Measurements from ENCODE around the gene EBP. TPM values are rescaled to one million over a fixed set of nuclear protein-coding genes. Genes with fewer than 3 reads are reported as not detected.

The EBP gene
- total RNA-seq, 1 donor from 2014 or later: 66.0 TPM

GRCh38 chrX:48511560-48511959 is 10.0 kb upstream of the EBP start:
- Mint-ChIP-seq H3K9me3 (ENCODE audit: unreplicated experiment) (no peaks in the 10 kb centered on the region), H3K27me3 (ENCODE audit: low read depth, unreplicated experiment) (no peaks in the 10 kb centered on the region), H3K27ac (ENCODE audit: unreplicated experiment) (no peak overlapping the region), H3K4me3 (ENCODE audit: unreplicated experiment) (no peak overlapping the region), H3K36me3 (ENCODE audit: low read depth, unreplicated experiment) (peaks cover 9% of the 10 kb centered on the region), H3K4me1 (ENCODE audit: low read depth, unreplicated experiment) (peaks cover 3% of the 10 kb centered on the region)
- FAIRE-seq (peak; percentile 88), DNase-seq (ENCODE audit: low read depth) (no peak)
- Histone ChIP-seq H3K9me3 (ENCODE audit: insufficient read depth, low read depth, low read length) (no peaks in the 10 kb centered on the region), H3K79me2 (ENCODE audit: insufficient read depth, low read length) (peaks cover 14% of the 10 kb centered on the region), H2AFZ (ENCODE audit: low read depth, low read length) (no peak overlapping the region), H3K4me1 (ENCODE audit: insufficient read depth, low read length) (peaks cover 10% of the 10 kb centered on the region), H3K27ac (ENCODE audit: low read depth, low read length) (no peak overlapping the region), H3K36me3 (ENCODE audit: insufficient read depth, low read length) (peaks cover 5% of the 10 kb centered on the region), H3K4me2 (ENCODE audit: low read length) (no peak overlapping the region), H4K20me1 (ENCODE audit: insufficient read depth, low read length) (no peaks in the 10 kb centered on the region), H3K9ac (ENCODE audit: low read length) (no peak overlapping the region), H3K27me3 (ENCODE audit: insufficient read depth, low read length) (no peaks in the 10 kb centered on the region), H3K4me3 (ENCODE audit: insufficient read depth, low read depth, low read length) (no peak overlapping the region)
- TF ChIP-seq CTCF (IDR thresholded peaks at IDR 0.05; ENCODE audit: insufficient read depth, low read depth, low read length): no peak

GRCh38 chrX:48512371-48512935 is 9.2 kb upstream of the EBP start:
- peaks cover 10% of the 10 kb centered on the region for H3K4me1 ChIP-seq (ENCODE audit: insufficient read depth, low read length)
- Mint-ChIP-seq H3K4me3 (ENCODE audit: unreplicated experiment) (no peak overlapping the region), H3K9me3 (ENCODE audit: unreplicated experiment) (no peaks in the 10 kb centered on the region), H3K27ac (ENCODE audit: unreplicated experiment) (no peak overlapping the region), H3K4me1 (ENCODE audit: low read depth, unreplicated experiment) (peaks cover 3% of the 10 kb centered on the region), H3K27me3 (ENCODE audit: low read depth, unreplicated experiment) (no peaks in the 10 kb centered on the region), H3K36me3 (ENCODE audit: low read depth, unreplicated experiment) (peaks cover 9% of the 10 kb centered on the region)
- FAIRE-seq (no peak), DNase-seq (ENCODE audit: low read depth) (no peak)
- no peak overlapping the region for H3K4me3 ChIP-seq (ENCODE audit: insufficient read depth, low read depth, low read length)
- TF ChIP-seq EZH2 (IDR thresholded peaks at IDR 0.05; ENCODE audit: insufficient read depth, low read length) (no peak), CTCF (IDR thresholded peaks at IDR 0.05; ENCODE audit: insufficient read depth, low read depth, low read length) (no peak)
- H3K79me2 ChIP-seq (ENCODE audit: insufficient read depth, low read length): peaks cover 14% of the 10 kb centered on the region
- no peaks in the 10 kb centered on the region for H3K27me3 ChIP-seq (ENCODE audit: insufficient read depth, low read length)
- H3K9me3 ChIP-seq (ENCODE audit: insufficient read depth, low read depth, low read length): no peaks in the 10 kb centered on the region
- H3K27ac ChIP-seq (ENCODE audit: low read depth, low read length): no peak overlapping the region
- H3K4me2 ChIP-seq (ENCODE audit: low read length): no peak overlapping the region
- no peak overlapping the region for H2AFZ ChIP-seq (ENCODE audit: low read depth, low read length)
- no peaks in the 10 kb centered on the region for H4K20me1 ChIP-seq (ENCODE audit: insufficient read depth, low read length)
- no peak overlapping the region for H3K9ac ChIP-seq (ENCODE audit: low read length)
- H3K36me3 ChIP-seq (ENCODE audit: insufficient read depth, low read length): peaks cover 5% of the 10 kb centered on the region

- FAIRE-seq (no peak), DNase-seq (ENCODE audit: low read depth) (no peak)
- Histone ChIP-seq H3K79me2 (ENCODE audit: insufficient read depth, low read length) (peaks cover 14% of the 10 kb centered on the region), H2AFZ (ENCODE audit: low read depth, low read length) (no peak overlapping the region), H3K27ac (ENCODE audit: low read depth, low read length) (no peak overlapping the region), H3K4me3 (ENCODE audit: insufficient read depth, low read depth, low read length) (no peak overlapping the region), H3K27me3 (ENCODE audit: insufficient read depth, low read length) (no peaks in the 10 kb centered on the region), H3K36me3 (ENCODE audit: insufficient read depth, low read length) (peaks cover 5% of the 10 kb centered on the region), H3K9me3 (ENCODE audit: insufficient read depth, low read depth, low read length) (no peaks in the 10 kb centered on the region), H3K4me2 (ENCODE audit: low read length) (no peak overlapping the region), H3K9ac (ENCODE audit: low read length) (no peak overlapping the region), H4K20me1 (ENCODE audit: insufficient read depth, low read length) (no peaks in the 10 kb centered on the region), H3K4me1 (ENCODE audit: insufficient read depth, low read length) (peaks cover 10% of the 10 kb centered on the region)
- Mint-ChIP-seq H3K27me3 (ENCODE audit: low read depth, unreplicated experiment) (no peaks in the 10 kb centered on the region), H3K27ac (ENCODE audit: unreplicated experiment) (no peak overlapping the region), H3K4me1 (ENCODE audit: low read depth, unreplicated experiment) (peaks cover 3% of the 10 kb centered on the region), H3K9me3 (ENCODE audit: unreplicated experiment) (no peaks in the 10 kb centered on the region), H3K4me3 (ENCODE audit: unreplicated experiment) (no peak overlapping the region), H3K36me3 (ENCODE audit: low read depth, unreplicated experiment) (peaks cover 9% of the 10 kb centered on the region)
- TF ChIP-seq CTCF (IDR thresholded peaks at IDR 0.05; ENCODE audit: insufficient read depth, low read depth, low read length) (no peak), EZH2 (IDR thresholded peaks at IDR 0.05; ENCODE audit: insufficient read depth, low read length) (no peak)
Observed at GRCh38 chrX:48513670-48514069, 7.9 kb upstream of the EBP start.
